GM12878 (cell line): ENCODE measurements around the gene CABLES1. TPM values are rescaled to one million over a fixed set of nuclear protein-coding genes. Genes with fewer than 3 reads are reported as not detected.

ENCODE experiments used
- ATAC-seq: fragments of 200-7000 bp; cut with Tn5 transposase; 3 replicates; pipeline ENCODE4 v1.9.1; 2020; ENCODE audit warnings: mild to moderate bottlenecking, moderate library complexity
- BruUV-seq: library from RNA; stranded (reverse); fragments of 400-500 nt; replicated peaks from 2 replicates; lab custom pipeline; 2021; lab: Mats Ljungman, UMichigan
- CTCF ChIA-PET: fragments of 300-600 bp; sonication (Branson Sonifier 250); formaldehyde crosslinking; extraction: SDS; loops from one replicate; lab custom pipeline; 2021; ENCODE audit warnings: inconsistent platforms; lab: Yijun Ruan, JAX
- POLR2A ChIA-PET: fragments of 350-600 bp; formaldehyde crosslinking; extraction: SDS; loops from one replicate; lab custom pipeline; 2021; ENCODE audit warnings: inconsistent platforms; lab: Charles Lee
- RAD21 ChIA-PET: fragments of 300-600 bp; sonication (Branson Sonifier 250); formaldehyde crosslinking; loops from one replicate; lab custom pipeline; 2023; ENCODE audit warnings: antibody characterized with exemption; ENCODE audit not compliant: unreplicated experiment; lab: Charles Lee
- SMC1A ChIA-PET: fragments of 300-600 bp; sonication (Branson Sonifier 250); formaldehyde crosslinking; loops from one replicate; lab custom pipeline; 2023; ENCODE audit not compliant: unreplicated experiment, uncharacterized antibody; lab: Charles Lee
- DNase-seq: peaks from one replicate; pipeline ENCODE4 v3.0.0-alpha.2; 2011; ENCODE audit warnings: low read depth, low spot score
- FAIRE-seq: peaks from 3 replicates; lab custom pipeline; 2011; peaks lifted over from hg19 to GRCh38; lab: Jason Lieb, UNC
- H2AFZ ChIP-seq: 2 replicates; pipeline ENCODE4 v1.6.0; 2011; ENCODE audit warnings: low read depth, low read length, control low read depth; ENCODE audit not compliant: control insufficient read depth
- H3K27ac ChIP-seq: 2 replicates; pipeline ENCODE4 v1.5.1; 2011; ENCODE audit warnings: control low read depth; ENCODE audit not compliant: control insufficient read depth, insufficient read depth
- H3K27me3 ChIP-seq, 2 experiments: replicated peaks in 1 of 2; 2 replicates each; pipeline versions ENCODE4 v1.6.0 to v1.6.1; 2011; ENCODE audit warnings: low read length in 1 of 2; ENCODE audit not compliant: control insufficient read depth in 2 of 2, insufficient read depth in 2 of 2
- H3K36me3 ChIP-seq, 2 experiments: 2 replicates each; pipeline ENCODE4 v1.5.1; 2011; ENCODE audit warnings: low read length in 1 of 2; ENCODE audit not compliant: control insufficient read depth in 2 of 2, insufficient read depth in 2 of 2
- H3K4me1 ChIP-seq: 2 replicates; pipeline ENCODE4 v1.6.1; 2011; ENCODE audit warnings: mild to moderate bottlenecking, low read length, moderate library complexity, mixed read lengths; ENCODE audit not compliant: control insufficient read depth, insufficient read depth
- H3K4me2 ChIP-seq: 2 replicates; pipeline ENCODE4 v1.6.0; 2011; ENCODE audit warnings: control low read depth; ENCODE audit not compliant: control insufficient read depth, insufficient read depth
- H3K4me3 ChIP-seq: fragments of 200-600 bp; sonication (generic); 2 replicates; pipeline ENCODE4 v1.5.1; 2016
- H3K79me2 ChIP-seq: 2 replicates; pipeline ENCODE4 v1.6.0; 2011; ENCODE audit warnings: low read length; ENCODE audit not compliant: control insufficient read depth, insufficient read depth
- H3K9ac ChIP-seq: 2 replicates; pipeline ENCODE4 v1.8.0; 2011; ENCODE audit warnings: low read length, control low read depth, mixed read lengths; ENCODE audit not compliant: control insufficient read depth, insufficient read depth
- H3K9me3 ChIP-seq: replicated peaks from 3 replicates; pipeline ENCODE4 v1.5.1; 2011; ENCODE audit warnings: mild to moderate bottlenecking, low read length; ENCODE audit not compliant: control insufficient read depth, insufficient read depth
- H4K20me1 ChIP-seq: 2 replicates; pipeline ENCODE4 v1.6.0; 2011; ENCODE audit not compliant: control insufficient read depth, insufficient read depth
- CREB1 ChIP-seq: IDR thresholded peaks from 2 replicates; pipeline ENCODE4 v1.6.1; 2012; ENCODE audit warnings: low read depth, mild to moderate bottlenecking, inconsistent platforms
- GATAD2B ChIP-seq: fragments of 450-650 bp; conservative IDR thresholded peaks from 2 replicates; pipeline ENCODE4 v1.6.1; 2017; ENCODE audit warnings: low read depth, mild to moderate bottlenecking, moderate library complexity
- JUND ChIP-seq: IDR thresholded peaks from 2 replicates; pipeline ENCODE4 v1.6.1; 2012; ENCODE audit warnings: low read depth, mild to moderate bottlenecking, low read length, improper control_type of control experiment, moderate library complexity
- RFX5 ChIP-seq: IDR thresholded peaks from 2 replicates; pipeline ENCODE4 v1.6.1; 2011; ENCODE audit warnings: low read depth, low read length, improper control_type of control experiment
- YY1 ChIP-seq: IDR thresholded peaks from 2 replicates; pipeline ENCODE4 v1.6.1; 2011; ENCODE audit warnings: low read depth, mild to moderate bottlenecking, low read length
- ZBTB33 ChIP-seq: fragments of 450-650 bp; IDR thresholded peaks from 2 replicates; pipeline ENCODE4 v1.6.1; 2017; ENCODE audit warnings: mild to moderate bottlenecking
- ZNF592 ChIP-seq: fragments of 450-650 bp; IDR thresholded peaks from 2 replicates; pipeline ENCODE4 v1.6.1; 2017; ENCODE audit warnings: mild to moderate bottlenecking, moderate library complexity
- ZNF687 ChIP-seq: fragments of 450-650 bp; IDR thresholded peaks from 2 replicates; pipeline ENCODE4 v1.6.1; 2017; ENCODE audit warnings: mild to moderate bottlenecking, moderate library complexity
- WGBS: methylation state at CpG from one replicate; pipeline ENCODE4 v1.1.6; 2016; ENCODE audit warnings: low lambda C conversion rate; ENCODE audit not compliant: insufficient replicate concordance, insufficient coverage; ENCODE audit errors: missing lambda C conversion rate; 5-methylcytosine and 5-hydroxymethylcytosine counted together
- in situ Hi-C: fragments of 300-500 bp; cut with MboI; formaldehyde crosslinking; loops from 9 replicates; pipeline ENCODE4 v1.14.3; 2018; ENCODE audit warnings: mixed read lengths
- intact Hi-C: fragments of 100-400 bp; cut with micrococcal nuclease; formaldehyde crosslinking; loops from one replicate; pipeline ENCODE4 v1.14.2; 2022; ENCODE audit not compliant: unreplicated experiment
- polyA plus RNA-seq, 11 experiments: library from polyadenylated mRNA; depleted of rRNA in 4 of 11; unstranded in 6 of 11; stranded (reverse) in 5 of 11; fragments of >200 nt; fragmentation: Nextera tagmentation in 4 of 11; fragmentation: Illumina TruSeq in 1 of 11; extraction: Ambion mirVana in 4 of 11; extraction: Trizol in 1 of 11; gene quantifications; 1 replicate in 1 of 11; 2 replicates in 10 of 11; pipeline versions ENCODE4 v1.2.1 to v1.2.3, GENCODE V29; 2011 to 2016; ENCODE audit warnings: inconsistent platforms in 2 of 11, missing spikeins in 2 of 11, low read depth in 1 of 11
- total RNA-seq, 4 experiments: library from RNA; depleted of rRNA in 3 of 4; stranded (reverse); fragments of >200 nt in 3 of 4; fragmentation: Illumina TruSeq in 1 of 4; extraction: Trizol in 1 of 4; gene quantifications; 2 replicates each; pipeline versions ENCODE4 v1.2.1 to v1.2.3, GENCODE V29; 2013 to 2021

The CABLES1 gene
- total and polyA plus RNA-seq, 10 of the 15 experiments (the other 5 are each of a cell fraction or from before 2014, with no cell fraction given) = 2.9 to 27.2 (median 8.2) TPM

GRCh38 chr18:23226930-23227725, 91.8 kb downstream of the CABLES1 start:
- no peak for DNase-seq
- intact Hi-C loops = loop anchor here (5.0 kb wide), 1 partner anchor 290 kb away; no protein-coding TSS in a partner anchor

More at GRCh38 chr18:23226930-23227725, 91.8 kb downstream of the CABLES1 start:
- ChIA-PET CTCF (interaction anchor here (0.6 to 9.2 kb wide), 14 partner anchors 13 to 1629 kb away, joined by 3 to 59 read pairs (median 4); partner anchors contain the start of genes CABLES1 and RMC1), SMC1A (interaction anchor here (0.6 to 7.8 kb wide), 21 partner anchors 10 to 185 kb away, joined by 3 to 78 read pairs (median 7); partner anchors contain the start of gene CABLES1), POLR2A (interaction anchor here (0.5 to 8.0 kb wide), 9 partner anchors 10 to 132 kb away, joined by 3 to 86 read pairs (median 5); partner anchors contain the start of gene CABLES1), RAD21 (interaction anchor here (0.8 to 7.7 kb wide), 17 partner anchors 10 to 297 kb away, joined by 3 to 114 read pairs (median 6); partner anchors contain the start of genes CABLES1 and RIOK3)
- peak overlapping the region; percentile 72 for H3K27ac ChIP-seq
- peaks cover 73% of the 10 kb centered on the region for H3K4me1 ChIP-seq
- no peak for FAIRE-seq
- H4K20me1 ChIP-seq = no peaks in the 10 kb centered on the region
- in situ Hi-C loops = loop anchor here (5.0 kb wide), 1 partner anchor 90 kb away; the partner anchor contains the start of gene CABLES1
- H3K9me3 ChIP-seq = no peaks in the 10 kb centered on the region; the same call in 2 of the 3 replicates
- ATAC-seq = no peak
- H3K27me3 ChIP-seq = no peaks in the 10 kb centered on the region
- no peak overlapping the region for H2AFZ ChIP-seq
- H3K9ac ChIP-seq = no peak overlapping the region
- H3K79me2 ChIP-seq = peaks cover 3% of the 10 kb centered on the region
- BruUV-seq = no TSS peak
- no peak overlapping the region for H3K4me2 ChIP-seq
- WGBS = 97% methylated on average over 11 of the region's 11 CpGs
- TF ChIP-seq CREB1 (no peak), ZNF592 (peak; percentile 83; the same call in 1 of the 2 replicates), ZBTB33 (no peak), RFX5 (no peak), ZNF687 (peak; percentile 33), JUND (no peak), YY1 (peak; percentile 15; the same call in 1 of the 2 replicates), GATAD2B (no peak)
- no peaks in the 10 kb centered on the region; a peak in 2 of 4 replicates for H3K36me3 ChIP-seq
- no peak overlapping the region for H3K4me3 ChIP-seq
